OCI-LY3 (cell line): ENCODE results near the gene CYTH4.

Experiments used
- H2AFZ ChIP-seq: fragments of 200-600, 300-600 bp; shearing (Covaris generic); 2 replicates; pipeline ENCODE4 v1.6.0; 2014; ENCODE audit warnings: antibody characterized with exemption, low read depth, low read length
- H3K27ac ChIP-seq: fragments of 200-600, 300-600 bp; sonication (generic); 2 replicates; pipeline ENCODE4 v1.5.1; 2014; ENCODE audit warnings: mild to moderate bottlenecking, low read length, moderate library complexity, mixed read lengths
- H3K27me3 ChIP-seq: fragments of 200-600, 300-600 bp; sonication (generic); 2 replicates; pipeline ENCODE4 v1.6.1; 2014; ENCODE audit warnings: low read depth, low read length, mixed read lengths
- H3K36me3 ChIP-seq: fragments of 200-600, 300-600 bp; sonication (generic); replicated peaks from 2 replicates; pipeline ENCODE3; 2014; ENCODE audit warnings: low read depth, low read length, mixed read lengths
- H3K4me1 ChIP-seq: fragments of 300-600, 200-600 bp; sonication (generic); 2 replicates; pipeline ENCODE4 v1.6.1; 2014; ENCODE audit warnings: low read length, mixed read lengths
- H3K4me2 ChIP-seq: fragments of 200-600, 300-600 bp; sonication (generic); 2 replicates; pipeline ENCODE4 v1.6.1; 2014; ENCODE audit warnings: low read length, mixed read lengths
- H3K4me3 ChIP-seq: fragments of 300-600, 200-600 bp; sonication (generic); 2 replicates; pipeline ENCODE4 v1.5.1; 2014; ENCODE audit warnings: antibody characterized with exemption, mild to moderate bottlenecking, low read length, moderate library complexity
- H3K79me2 ChIP-seq: fragments of 300-600, 200-600 bp; shearing (Covaris generic); 2 replicates; pipeline ENCODE4 v1.6.1; 2014; ENCODE audit warnings: mild to moderate bottlenecking, low read length, mixed read lengths
- H3K9ac ChIP-seq: fragments of 300-600, 200-600 bp; shearing (Covaris generic); 2 replicates; pipeline ENCODE4 v1.6.0; 2014; ENCODE audit warnings: mild to moderate bottlenecking, low read length, moderate library complexity
- H3K9me3 ChIP-seq: fragments of 200-600, 300-600 bp; shearing (Covaris generic); 2 replicates; pipeline ENCODE4 v1.6.1; 2014; ENCODE audit warnings: low read length, mixed read lengths; ENCODE audit not compliant: insufficient read depth
- H4K20me1 ChIP-seq: fragments of 200-600, 300-600 bp; sonication (generic); 2 replicates; pipeline ENCODE4 v1.6.1; 2016; ENCODE audit warnings: low read length, mixed read lengths; ENCODE audit not compliant: insufficient read depth
- CTCF ChIP-seq: fragments of 200-600, 300-600 bp; sonication (generic); IDR thresholded peaks from 2 replicates; pipeline ENCODE4 v1.5.1; 2014; ENCODE audit warnings: antibody characterized with exemption, low read length, low read depth
- EZH2phosphoT487 ChIP-seq: fragments of 200-600 bp; shearing (Covaris generic); IDR thresholded peaks from 2 replicates; pipeline ENCODE4 v1.6.1; 2018; ENCODE audit warnings: antibody characterized with exemption, mixed run types, low read depth

The CYTH4 gene

GRCh38 chr22:37329238-37330140 lies 47.2 kb downstream of the CYTH4 start:
- H3K4me2 ChIP-seq = no peak overlapping the region
- TF ChIP-seq CTCF (no peak), EZH2phosphoT487 (no peak)
- H3K9me3 ChIP-seq = no peaks in the 10 kb centered on the region
- H3K27ac ChIP-seq = no peak overlapping the region
- no peaks in the 10 kb centered on the region for H4K20me1 ChIP-seq
- peaks cover 19% of the 10 kb centered on the region for H3K4me1 ChIP-seq
- H2AFZ ChIP-seq = no peak overlapping the region
- no peak overlapping the region for H3K9ac ChIP-seq
- H3K27me3 ChIP-seq = peaks cover 26% of the 10 kb centered on the region
- no peak overlapping the region for H3K4me3 ChIP-seq
- no peaks in the 10 kb centered on the region for H3K36me3 ChIP-seq
- H3K79me2 ChIP-seq = no peaks in the 10 kb centered on the region

- H3K9ac ChIP-seq = no peak overlapping the region
- no peak overlapping the region for H2AFZ ChIP-seq
- H3K36me3 ChIP-seq = no peaks in the 10 kb centered on the region
- no peaks in the 10 kb centered on the region for H3K9me3 ChIP-seq
- H3K4me3 ChIP-seq = no peak overlapping the region
- peaks cover 19% of the 10 kb centered on the region for H3K4me1 ChIP-seq
- H3K4me2 ChIP-seq = no peak overlapping the region
- H4K20me1 ChIP-seq = no peaks in the 10 kb centered on the region
- no peaks in the 10 kb centered on the region for H3K79me2 ChIP-seq
- peaks cover 32% of the 10 kb centered on the region for H3K27me3 ChIP-seq
- TF ChIP-seq EZH2phosphoT487 (no peak), CTCF (peak; percentile 34)
- H3K27ac ChIP-seq = no peak overlapping the region
These were observed 48.1 kb downstream of the CYTH4 start for GRCh38 chr22:37330200-37331033.

GRCh38 chr22:37331034-37331428 lies 48.7 kb downstream of the CYTH4 start:
- no peaks in the 10 kb centered on the region for H3K36me3 ChIP-seq
- H3K27ac ChIP-seq = no peak overlapping the region
- H4K20me1 ChIP-seq = no peaks in the 10 kb centered on the region
- H3K4me3 ChIP-seq = no peak overlapping the region
- H3K9ac ChIP-seq = no peak overlapping the region
- no peak overlapping the region for H2AFZ ChIP-seq
- peaks cover 19% of the 10 kb centered on the region for H3K4me1 ChIP-seq
- H3K4me2 ChIP-seq = no peak overlapping the region
- TF ChIP-seq EZH2phosphoT487 (no peak), CTCF (no peak)
- H3K27me3 ChIP-seq = peaks cover 38% of the 10 kb centered on the region
- no peaks in the 10 kb centered on the region for H3K79me2 ChIP-seq
- H3K9me3 ChIP-seq = no peaks in the 10 kb centered on the region

GRCh38 chr22:37331856-37332536 lies 49.7 kb downstream of the CYTH4 start:
- Histone ChIP-seq H3K79me2 (no peaks in the 10 kb centered on the region), H3K9me3 (no peaks in the 10 kb centered on the region), H3K4me1 (peaks cover 24% of the 10 kb centered on the region), H3K4me2 (no peak overlapping the region), H3K4me3 (no peak overlapping the region), H4K20me1 (no peaks in the 10 kb centered on the region), H3K9ac (no peak overlapping the region), H3K27ac (no peak overlapping the region), H2AFZ (no peak overlapping the region), H3K27me3 (peaks cover 39% of the 10 kb centered on the region), H3K36me3 (no peaks in the 10 kb centered on the region)
- TF ChIP-seq EZH2phosphoT487 (no peak), CTCF (peak; percentile 28)
